Sigmoid colon (tissue), 7 donors: ENCODE data around the gene MPHOSPH8. TPM values are rescaled to one million over a fixed set of nuclear protein-coding genes. Genes with fewer than 3 reads are reported as not detected.

Source experiments
- DNase-seq: peaks from one replicate; pipeline ENCODE4 v3.0.0-alpha.2; 2019
- H3K27ac ChIP-seq, 4 donors: fragments of 200-600 bp; sonication (generic); one replicate each; pipeline ENCODE4 v1.5.1; 2016 to 2019; ENCODE audit warnings: mild to moderate bottlenecking in 1 of 4
- H3K27me3 ChIP-seq, 3 donors: fragments of 200-600 bp; sonication (generic); one replicate each; pipeline ENCODE4 v1.5.1; 2019; ENCODE audit warnings: mild to moderate bottlenecking in 1 of 3
- H3K36me3 ChIP-seq, 4 donors: fragments of 200-600 bp; sonication (generic); one replicate each; pipeline ENCODE4 v1.5.1; 2016 to 2019
- H3K4me1 ChIP-seq, 4 donors: fragments of 200-600 bp; sonication (generic); one replicate each; pipeline ENCODE4 v1.5.1; 2017 to 2019
- H3K4me3 ChIP-seq, 4 donors: fragments of 200-600 bp; sonication (generic); one replicate each; pipeline ENCODE4 v1.5.1; 2017 to 2019; ENCODE audit warnings: mild to moderate bottlenecking in 2 of 4, moderate library complexity in 1 of 4
- H3K9me3 ChIP-seq, 4 donors: fragments of 200-600 bp in 3 of 4; sonication (generic) in 3 of 4; one replicate each; pipeline versions ENCODE4 v1.5.1 to v1.6.1; 2013 to 2019
- EP300 ChIP-seq, 4 donors: sonication (generic); formaldehyde crosslinking; IDR thresholded peaks; one replicate each; pipeline ENCODE4 v1.6.1; 2017; ENCODE audit warnings: antibody characterized with exemption in 4 of 4
- POLR2A ChIP-seq, 2 donors: fragments of 450-650 bp; IDR thresholded peaks; one replicate each; pipeline ENCODE4 v1.6.1; 2016; ENCODE audit warnings: antibody characterized with exemption in 2 of 2, mild to moderate bottlenecking in 2 of 2, moderate library complexity in 2 of 2
- POLR2AphosphoS5 ChIP-seq, 4 donors: sonication (generic); formaldehyde crosslinking; IDR thresholded peaks; one replicate each; pipeline ENCODE4 v1.6.1; 2017; ENCODE audit warnings: antibody characterized with exemption in 4 of 4
- WGBS, 2 donors: extraction: QIAGEN DNeasy Blood & Tissue Kit; methylation state at CpG; one replicate each; pipeline ENCODE4 v1.1.7; 2013; 5-methylcytosine and 5-hydroxymethylcytosine counted together
- intact Hi-C: fragments of 100-400 bp; cut with DNase I; formaldehyde crosslinking; loops from one replicate; pipeline ENCODE4 v1.15.1; 2023
- polyA plus RNA-seq, 3 donors: library from polyadenylated mRNA; stranded (reverse); fragments of 200-250 nt; gene quantifications; one replicate each; pipeline ENCODE4 v1.2.3, GENCODE V29; 2013
- total RNA-seq, 4 donors: library from RNA; depleted of rRNA; stranded (reverse); fragments of >200 nt; gene quantifications; one replicate each; pipeline ENCODE4 v1.1.0, GENCODE V29; 2016
- TF ChIP-seq, protein P1 (sequence below), 4 experiments: fragments of 450-650 bp in 3 of 4; fragments of 200-600 bp in 1 of 4; IDR thresholded peaks; one replicate each; pipeline ENCODE4 v1.5.1; 2016 to 2019; ENCODE audit warnings: antibody characterized with exemption in 4 of 4, mild to moderate bottlenecking in 3 of 4, moderate library complexity in 2 of 4
- donor health status: healthy with polysubstance abuse.
- donor health status: Bipolar disorder and iron deficiency.
- donor health status: healthy.

MPHOSPH8 gene, protein sequence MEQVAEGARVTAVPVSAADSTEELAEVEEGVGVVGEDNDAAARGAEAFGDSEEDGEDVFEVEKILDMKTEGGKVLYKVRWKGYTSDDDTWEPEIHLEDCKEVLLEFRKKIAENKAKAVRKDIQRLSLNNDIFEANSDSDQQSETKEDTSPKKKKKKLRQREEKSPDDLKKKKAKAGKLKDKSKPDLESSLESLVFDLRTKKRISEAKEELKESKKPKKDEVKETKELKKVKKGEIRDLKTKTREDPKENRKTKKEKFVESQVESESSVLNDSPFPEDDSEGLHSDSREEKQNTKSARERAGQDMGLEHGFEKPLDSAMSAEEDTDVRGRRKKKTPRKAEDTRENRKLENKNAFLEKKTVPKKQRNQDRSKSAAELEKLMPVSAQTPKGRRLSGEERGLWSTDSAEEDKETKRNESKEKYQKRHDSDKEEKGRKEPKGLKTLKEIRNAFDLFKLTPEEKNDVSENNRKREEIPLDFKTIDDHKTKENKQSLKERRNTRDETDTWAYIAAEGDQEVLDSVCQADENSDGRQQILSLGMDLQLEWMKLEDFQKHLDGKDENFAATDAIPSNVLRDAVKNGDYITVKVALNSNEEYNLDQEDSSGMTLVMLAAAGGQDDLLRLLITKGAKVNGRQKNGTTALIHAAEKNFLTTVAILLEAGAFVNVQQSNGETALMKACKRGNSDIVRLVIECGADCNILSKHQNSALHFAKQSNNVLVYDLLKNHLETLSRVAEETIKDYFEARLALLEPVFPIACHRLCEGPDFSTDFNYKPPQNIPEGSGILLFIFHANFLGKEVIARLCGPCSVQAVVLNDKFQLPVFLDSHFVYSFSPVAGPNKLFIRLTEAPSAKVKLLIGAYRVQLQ
- total RNA-seq (10 to 100 TPM; 37.4 to 47.6 (median 41.1) TPM), polyA plus RNA-seq (10 to 100 TPM; 17.4 to 27.4 (median 17.6) TPM)

DNA sequence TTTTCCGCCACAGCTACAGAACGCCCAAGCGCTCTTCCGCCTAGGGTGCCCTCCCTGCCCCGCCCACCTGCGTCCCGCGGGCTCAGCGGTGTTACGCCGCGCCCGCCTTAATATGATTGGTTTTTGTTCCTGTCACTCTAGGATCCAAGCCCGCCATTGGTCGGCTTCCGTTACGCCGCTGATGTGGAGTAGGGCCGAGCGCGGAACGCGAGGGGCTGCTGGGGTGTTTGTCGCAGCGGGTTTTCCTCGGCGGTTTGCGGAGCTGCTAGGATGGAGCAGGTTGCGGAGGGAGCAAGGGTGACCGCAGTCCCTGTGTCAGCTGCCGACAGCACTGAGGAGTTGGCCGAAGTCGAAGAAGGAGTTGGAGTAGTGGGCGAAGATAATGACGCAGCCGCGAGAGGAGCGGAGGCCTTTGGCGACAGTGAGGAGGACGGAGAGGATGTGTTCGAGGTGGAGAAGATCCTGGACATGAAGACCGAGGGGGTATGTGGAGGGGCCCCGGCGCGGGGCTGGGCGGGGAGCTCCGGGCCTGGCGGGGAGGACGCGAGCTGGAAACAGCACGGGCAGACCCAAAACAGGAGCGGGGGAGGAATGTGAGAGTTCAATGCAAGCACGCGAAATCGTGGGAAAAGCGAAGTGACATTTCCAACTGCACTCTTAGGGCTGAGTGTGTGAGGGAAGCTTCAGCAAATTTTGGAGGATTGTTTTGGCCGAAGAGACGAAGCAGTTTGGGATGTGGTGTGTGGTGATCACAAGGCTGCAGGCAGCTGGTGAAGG lies at the start of gene MPHOSPH8:
Gene MPHOSPH8 (plus strand): TSS at position 181 of the 777 bp plus-strand sequence. CDS start 90 bp downstream, at position 271.
- intact Hi-C loops: loop anchor here (10.0 kb wide), 3 partner anchors 151 to 321 kb away; partner anchors contain the start of genes PSPC1, ZMYM2 and ZMYM5
- Histone ChIP-seq H3K9me3 (no peaks in the 10 kb centered on the region), H3K27ac (peak within 1 kb of the TSS; percentile 90 to 95 (median 93)), H3K4me3 (peak within 1 kb of the TSS; percentile 73 to 95 (median 82)), H3K36me3 (no peaks in the 10 kb centered on the region), H3K27me3 (no peaks in the 10 kb centered on the region), H3K4me1 (peaks cover 0 to 40% (median 21%) of the 10 kb centered on the region in 4 donors)
- 0 to 1% methylated on average over 58 of the region's 58 CpGs for WGBS, 2 donors
- TF ChIP-seq POLR2A (IDR thresholded peaks at IDR 0.05) (peak; percentile 82 to 85), POLR2AphosphoS5 (IDR thresholded peaks at IDR 0.05) (peak; percentile 95 to 97 (median 96)), EP300 (IDR thresholded peaks at IDR 0.05) (no peak)
- TF ChIP-seq, protein P1, sequence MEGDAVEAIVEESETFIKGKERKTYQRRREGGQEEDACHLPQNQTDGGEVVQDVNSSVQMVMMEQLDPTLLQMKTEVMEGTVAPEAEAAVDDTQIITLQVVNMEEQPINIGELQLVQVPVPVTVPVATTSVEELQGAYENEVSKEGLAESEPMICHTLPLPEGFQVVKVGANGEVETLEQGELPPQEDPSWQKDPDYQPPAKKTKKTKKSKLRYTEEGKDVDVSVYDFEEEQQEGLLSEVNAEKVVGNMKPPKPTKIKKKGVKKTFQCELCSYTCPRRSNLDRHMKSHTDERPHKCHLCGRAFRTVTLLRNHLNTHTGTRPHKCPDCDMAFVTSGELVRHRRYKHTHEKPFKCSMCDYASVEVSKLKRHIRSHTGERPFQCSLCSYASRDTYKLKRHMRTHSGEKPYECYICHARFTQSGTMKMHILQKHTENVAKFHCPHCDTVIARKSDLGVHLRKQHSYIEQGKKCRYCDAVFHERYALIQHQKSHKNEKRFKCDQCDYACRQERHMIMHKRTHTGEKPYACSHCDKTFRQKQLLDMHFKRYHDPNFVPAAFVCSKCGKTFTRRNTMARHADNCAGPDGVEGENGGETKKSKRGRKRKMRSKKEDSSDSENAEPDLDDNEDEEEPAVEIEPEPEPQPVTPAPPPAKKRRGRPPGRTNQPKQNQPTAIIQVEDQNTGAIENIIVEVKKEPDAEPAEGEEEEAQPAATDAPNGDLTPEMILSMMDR (IDR thresholded peaks at IDR 0.05): no peak
- DNase-seq: peak; percentile 97

DNA sequence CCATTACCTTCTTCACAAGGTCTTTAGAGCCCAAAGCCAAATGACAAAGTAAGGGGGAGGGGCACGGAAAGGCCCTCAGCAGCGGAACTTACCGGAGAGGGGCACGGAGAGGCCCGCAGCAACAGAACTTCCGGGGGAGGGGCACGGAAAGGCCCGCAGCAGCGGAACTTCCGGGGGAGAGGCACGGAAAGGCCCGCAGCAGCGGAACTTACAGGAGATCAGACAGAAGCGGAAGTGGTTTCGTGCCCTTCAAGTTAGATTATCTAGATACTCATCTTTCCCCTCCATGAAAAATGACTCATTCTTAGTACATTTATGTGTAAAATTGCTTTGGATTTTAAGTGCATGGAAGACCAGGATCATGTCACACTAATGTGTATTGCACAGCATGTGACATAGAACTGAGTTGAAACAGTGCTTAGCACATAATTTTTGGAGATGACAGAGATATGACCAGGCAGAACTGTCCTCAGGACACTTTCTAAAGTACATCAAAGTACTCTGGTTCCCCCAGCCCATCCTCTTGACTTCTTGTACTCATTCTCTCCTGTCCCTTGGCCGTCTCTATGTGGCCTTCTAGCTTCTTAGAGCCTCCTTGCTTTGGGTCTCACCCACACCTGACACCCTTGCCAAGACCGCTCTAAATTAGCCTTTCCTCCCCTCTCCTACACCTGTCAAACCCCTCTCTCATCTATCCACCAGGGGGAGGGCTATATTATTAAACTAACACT lies 46.4 kb upstream of the MPHOSPH8 start:
- TF ChIP-seq EP300 (IDR thresholded peaks at IDR 0.05): no peak
- TF ChIP-seq POLR2AphosphoS5 (IDR thresholded peaks at IDR 0.05): no peak
- no peak for TF ChIP-seq POLR2A (IDR thresholded peaks at IDR 0.05)
- TF ChIP-seq, protein P1 (IDR thresholded peaks at IDR 0.05): no peak
- Histone ChIP-seq H3K27me3 (no peaks in the 10 kb centered on the region), H3K9me3 (no peaks in the 10 kb centered on the region), H3K36me3 (no peaks in the 10 kb centered on the region), H3K4me1 (peaks cover 0 to 4% (median 0%) of the 10 kb centered on the region in 4 donors), H3K27ac (no peak overlapping the region), H3K4me3 (no peak overlapping the region)
- WGBS, 2 donors: 19 to 59% methylated on average over 17 of the region's 17 CpGs
- DNase-seq: no peak
- intact Hi-C loops: no loop called here

DNA sequence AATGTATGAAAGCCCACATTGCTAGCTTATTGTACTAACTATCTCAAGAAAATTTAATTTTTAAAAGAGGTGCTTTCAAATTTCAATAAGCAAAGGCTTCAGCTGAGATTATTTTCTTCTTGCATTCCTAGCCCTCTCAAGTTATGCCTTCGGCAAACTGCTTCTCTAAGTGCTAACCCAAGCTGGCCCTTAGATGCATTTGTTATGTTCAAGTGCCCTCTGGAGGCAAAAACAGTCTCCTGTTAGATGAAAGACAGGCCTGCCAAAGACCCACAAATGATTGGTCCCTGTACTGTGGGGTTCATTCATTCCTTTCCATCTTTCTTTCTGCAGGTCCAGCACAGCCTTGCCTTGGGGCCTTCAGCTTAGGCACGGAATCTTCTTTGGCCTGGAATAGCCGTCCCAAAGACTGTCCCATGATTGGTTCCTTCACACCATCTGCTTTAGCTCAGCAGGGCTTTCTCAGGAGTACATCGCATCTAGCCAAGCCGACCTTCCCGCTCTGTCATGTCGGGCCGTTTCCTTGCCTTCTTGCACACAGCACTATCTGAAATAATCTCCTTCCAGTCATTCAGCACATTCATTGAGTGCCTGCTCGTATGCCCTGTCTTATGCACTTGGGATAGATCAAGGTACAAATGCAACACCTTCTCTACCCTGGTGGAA lies 45.7 kb upstream of the MPHOSPH8 start:
- H3K4me3 ChIP-seq: no peak overlapping the region
- 68 to 71% methylated on average over 9 of the region's 9 CpGs for WGBS, 2 donors
- no peaks in the 10 kb centered on the region for H3K27me3 ChIP-seq
- TF ChIP-seq EP300 (IDR thresholded peaks at IDR 0.05): no peak
- TF ChIP-seq POLR2AphosphoS5 (IDR thresholded peaks at IDR 0.05): no peak
- TF ChIP-seq, protein P1 (IDR thresholded peaks at IDR 0.05): peak in 2 of 4 experiments; percentile 20 to 40
- TF ChIP-seq POLR2A (IDR thresholded peaks at IDR 0.05): no peak
- intact Hi-C loops: no loop called here
- peaks cover 0 to 4% (median 0%) of the 10 kb centered on the region in 4 donors for H3K4me1 ChIP-seq
- DNase-seq: no peak
- no peaks in the 10 kb centered on the region for H3K9me3 ChIP-seq
- H3K36me3 ChIP-seq: no peaks in the 10 kb centered on the region
- no peak overlapping the region for H3K27ac ChIP-seq
